Medulla oblongata (tissue), 1 donor: ENCODE measurements around the gene PROCR.
"Not testable (repeated sequence)": the region's sequence is repeated elsewhere in the genome, so short reads cannot be mapped to it uniquely, and the experiment has no call there.

Experiments used
- DNase-seq: peaks from one replicate; pipeline ENCODE4 v3.0.0-alpha.2; 2015; ENCODE audit errors: extremely low spot score

PROCR gene

DNA sequence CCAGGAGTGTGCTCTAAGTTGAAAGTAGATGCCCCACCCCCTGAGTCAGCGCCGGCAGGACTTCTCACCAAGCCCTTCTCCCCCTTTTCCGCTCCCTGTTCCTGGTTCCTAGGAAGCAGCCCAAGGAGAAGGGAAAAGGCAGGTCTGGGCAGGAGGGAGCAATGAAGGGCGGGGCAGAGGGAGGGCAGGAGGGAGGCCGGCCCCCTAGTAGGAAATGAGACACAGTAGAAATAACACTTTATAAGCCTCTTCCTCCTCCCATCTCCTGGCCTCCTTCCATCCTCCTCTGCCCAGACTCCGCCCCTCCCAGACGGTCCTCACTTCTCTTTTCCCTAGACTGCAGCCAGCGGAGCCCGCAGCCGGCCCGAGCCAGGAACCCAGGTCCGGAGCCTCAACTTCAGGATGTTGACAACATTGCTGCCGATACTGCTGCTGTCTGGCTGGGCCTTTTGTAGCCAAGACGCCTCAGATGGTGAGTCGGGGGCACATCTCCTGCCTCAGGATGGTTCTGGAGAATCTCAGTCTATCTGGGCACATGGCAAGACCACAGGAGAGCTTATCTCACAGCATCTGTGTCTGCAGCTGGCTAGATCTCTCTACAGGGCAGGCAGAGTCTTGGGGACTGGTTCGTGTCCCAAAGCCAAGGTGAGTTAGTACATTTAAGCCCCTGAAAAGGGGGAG is at the start of gene PROCR:
TSS of gene PROCR (plus strand) at position 320 of the 681 bp plus-strand sequence. CDS start at position 403, 83 bp downstream.
- DNase-seq: peak; percentile 80

DNA sequence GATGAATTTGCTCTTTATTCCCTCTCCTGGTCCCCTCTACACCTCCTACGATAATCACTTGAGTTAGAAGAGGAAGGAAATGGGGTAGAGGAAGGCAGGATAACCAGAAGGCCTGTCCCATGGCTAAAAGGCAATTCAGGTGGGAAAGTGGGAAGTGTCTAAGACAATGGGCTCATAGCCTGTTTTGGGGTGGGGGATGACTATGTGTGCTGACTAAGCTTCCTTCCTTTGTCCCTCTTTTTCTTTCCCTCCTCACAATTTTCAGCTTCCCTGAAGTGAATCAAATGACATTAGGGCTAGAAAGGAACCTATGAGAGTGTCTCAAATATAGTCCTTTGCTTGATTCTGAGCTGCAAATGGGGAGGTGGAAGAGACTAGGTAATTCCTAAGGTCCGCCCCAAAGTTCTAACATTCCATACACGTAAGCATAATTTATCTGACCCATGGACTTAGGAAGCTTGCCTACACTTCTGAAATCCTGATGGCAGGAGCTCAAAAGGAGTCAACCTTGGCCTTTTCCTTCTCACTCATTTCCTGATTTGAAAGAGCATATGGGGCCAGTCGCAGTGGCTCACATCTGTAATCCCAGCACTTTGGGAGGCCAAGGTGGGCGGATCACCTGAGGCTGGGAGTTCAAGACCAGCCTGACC is 49.0 kb upstream of the PROCR start:
- no peak for DNase-seq

- DNase-seq: no peak
Measured at GRCh38 chr20:35125753-35126152, 46.1 kb upstream of the PROCR start.

DNA sequence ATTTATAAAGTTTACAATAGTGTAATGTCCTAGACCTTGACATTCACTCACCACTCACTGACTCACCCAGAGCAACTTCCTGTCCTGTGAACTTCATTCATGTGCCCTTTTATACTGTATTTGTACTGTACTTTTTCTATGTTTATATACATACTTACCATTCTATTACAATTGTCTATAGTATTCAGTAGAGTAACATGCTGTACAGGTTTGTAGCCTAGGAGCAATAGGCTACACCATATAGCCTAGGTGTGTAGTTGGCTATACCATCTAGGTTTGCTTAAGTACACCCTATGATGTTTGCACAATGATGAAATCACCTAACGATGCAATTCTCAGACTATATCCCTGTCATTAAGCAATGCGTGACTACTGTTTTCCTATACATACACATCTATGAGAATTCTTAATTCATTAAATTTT is 42.2 kb upstream of the PROCR start:
- DNase-seq: no peak

GRCh38 chr20:35131934-35132333 is 39.9 kb upstream of the PROCR start:
- no peak for DNase-seq

DNA sequence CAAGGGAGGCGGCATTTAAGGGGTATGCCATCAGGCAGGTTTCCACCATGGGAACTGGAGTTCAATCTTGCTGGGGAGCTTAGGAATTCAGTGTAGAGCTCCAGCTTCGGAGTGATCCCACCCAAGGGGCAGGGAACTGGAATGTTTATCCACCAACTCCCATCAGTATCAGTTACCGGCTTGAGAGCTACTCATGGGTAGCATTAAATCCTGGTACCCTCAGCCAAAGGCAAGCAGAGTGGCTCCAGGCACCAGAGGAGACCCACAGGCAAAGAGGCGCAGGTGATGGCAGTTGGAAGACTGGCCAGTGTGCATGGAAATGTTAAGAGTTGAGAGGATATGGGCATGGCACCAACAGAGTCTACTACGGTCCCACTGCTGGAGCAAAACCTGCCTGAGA is 38.8 kb upstream of the PROCR start:
- no peak for DNase-seq

- DNase-seq: no peak
Measured at GRCh38 chr20:35133735-35134134, 38.1 kb upstream of the PROCR start.

- no peak for DNase-seq
Measured at GRCh38 chr20:35134472-35134871, 37.4 kb upstream of the PROCR start.

- DNase-seq: no peak
Measured at GRCh38 chr20:35134880-35135279, 37.0 kb upstream of the PROCR start.

GRCh38 chr20:35135867-35136586 is 35.8 kb upstream of the PROCR start:
- peak; percentile 9 for DNase-seq

DNA sequence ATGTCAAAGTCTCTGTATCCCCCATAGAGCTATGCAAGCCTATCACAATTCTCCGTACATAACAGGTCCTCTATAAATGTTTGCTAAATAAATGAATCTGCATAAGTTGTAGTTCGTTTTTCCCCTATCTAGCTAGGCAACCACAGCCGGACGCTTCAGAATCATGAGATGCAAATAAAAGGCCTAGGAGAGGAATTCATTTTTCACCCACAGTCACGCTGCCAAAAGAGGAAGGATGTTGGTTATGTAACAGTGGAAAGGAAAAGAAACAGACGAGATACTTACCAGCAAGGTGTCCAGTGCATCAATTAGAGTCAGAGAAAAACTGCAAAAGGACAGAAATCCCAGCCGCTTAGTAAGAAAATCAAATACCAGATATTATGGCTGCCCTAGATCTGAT is 27.2 kb upstream of the PROCR start:
- DNase-seq: peak; percentile 54

GRCh38 chr20:35145141-35145564 is 26.7 kb upstream of the PROCR start:
- DNase-seq: peak; percentile 68

GRCh38 chr20:35146299-35146919 is 25.5 kb upstream of the PROCR start:
- no peak for DNase-seq

GRCh38 chr20:35146920-35147574 is 24.8 kb upstream of the PROCR start, which contains the start of gene EDEM2:
Gene EDEM2, minus strand, starts transcription at chr20:35147336. Its CDS starts 78 bp downstream, at chr20:35147258.
- peak; percentile 96 for DNase-seq

DNA sequence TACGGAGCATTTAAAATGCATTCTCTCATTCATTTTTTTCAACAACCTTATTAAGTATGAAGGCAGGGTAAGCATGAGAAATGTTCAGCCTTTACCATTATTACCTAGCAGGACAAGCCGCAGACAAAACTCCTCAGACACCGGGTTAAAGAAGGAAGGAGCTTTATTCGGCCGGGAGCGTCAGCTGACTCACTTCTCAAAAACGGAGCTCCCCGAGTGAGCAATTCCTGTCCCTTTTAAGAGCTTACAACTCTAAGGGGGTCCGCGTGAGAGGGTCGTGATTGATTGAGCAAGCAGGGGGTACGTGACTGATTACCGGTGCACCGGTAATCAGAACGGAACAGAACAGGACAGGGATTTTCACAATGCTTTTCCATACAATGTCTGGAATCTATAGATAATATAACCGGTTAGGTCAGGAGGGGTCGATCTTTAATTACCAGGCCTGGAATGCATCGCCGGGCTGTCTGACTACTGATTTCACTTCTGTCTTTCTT is 24.2 kb upstream of the PROCR start:
- peak; percentile 41 for DNase-seq

- no peak for DNase-seq
Measured at GRCh38 chr20:35150846-35151579, 20.9 kb upstream of the PROCR start.

- DNase-seq: no peak
Measured at GRCh38 chr20:35151736-35152135, 20.1 kb upstream of the PROCR start.

GRCh38 chr20:35155936-35156335 is 15.9 kb upstream of the PROCR start:
- no peak for DNase-seq

DNA sequence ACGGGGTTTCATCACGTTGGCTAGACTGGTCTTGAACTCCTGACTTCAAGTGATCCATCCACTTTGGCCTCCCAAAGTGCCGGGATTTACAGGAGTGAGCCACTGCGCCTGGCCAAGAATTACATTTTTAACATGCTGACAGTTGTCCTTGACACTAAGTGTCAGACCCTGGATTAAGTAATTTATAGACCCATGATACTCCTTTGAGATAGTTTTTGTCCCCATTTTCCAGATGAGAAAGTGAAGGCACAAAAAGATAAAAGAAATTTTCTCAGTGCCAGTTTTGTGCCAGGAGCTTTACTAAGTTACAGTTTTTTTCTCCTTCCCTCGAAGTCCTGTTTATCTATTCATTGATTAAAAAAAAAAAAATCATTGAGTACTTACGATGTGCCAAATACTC is 14.9 kb upstream of the PROCR start:
- DNase-seq: no peak

GRCh38 chr20:35160341-35160740 is 11.5 kb upstream of the PROCR start:
- DNase-seq: not testable (repeated sequence)

DNA sequence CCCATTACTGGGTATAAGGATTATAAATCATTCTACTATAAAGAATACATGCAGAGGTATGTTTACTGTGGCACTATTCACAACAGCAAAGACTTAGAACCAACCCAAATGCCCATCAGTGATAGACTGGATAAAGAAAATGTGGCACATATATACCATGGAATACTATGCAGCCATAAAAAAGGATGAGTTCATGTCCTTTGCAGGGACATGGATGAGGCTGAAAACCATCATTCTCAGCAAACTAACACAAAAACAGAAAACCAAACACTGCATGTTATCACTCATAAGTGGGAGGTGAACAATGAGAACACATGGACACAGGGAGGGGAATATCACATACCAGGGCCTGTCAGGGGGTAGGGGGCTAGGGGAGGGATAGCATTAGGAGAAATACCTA is 7.3 kb upstream of the PROCR start:
- not testable (repeated sequence) for DNase-seq
